GM23338 (cell line): ENCODE data around the gene SULF2. TPM values are rescaled to one million over a fixed set of nuclear protein-coding genes. Genes with fewer than 3 reads are reported as not detected.

Experiments
- ATAC-seq: fragments of 200-7000 bp; cut with Tn5 transposase; 3 replicates; pipeline ENCODE4 v1.9.1; 2020
- DNase-seq: peaks from one replicate; pipeline ENCODE4 v3.0.0-alpha.2; 2015; ENCODE audit warnings: low spot score
- H2AFZ ChIP-seq: fragments of 200-600 bp; sonication (generic); 2 replicates; pipeline ENCODE4 v1.8.0; 2016; ENCODE audit warnings: antibody characterized with exemption, mild to moderate bottlenecking, moderate library complexity
- H3F3A ChIP-seq: fragments of 200-600 bp; sonication (generic); replicated peaks from 2 replicates; pipeline ENCODE4 v1.8.0; 2017; ENCODE audit warnings: antibody characterized with exemption, mixed run types, low read depth
- H3K27ac ChIP-seq: fragments of 200-600 bp; sonication (generic); 2 replicates; pipeline ENCODE4 v1.6.1; 2016; ENCODE audit warnings: low read depth
- H3K27me3 ChIP-seq: fragments of 200-600 bp; sonication (generic); 2 replicates; pipeline ENCODE4 v1.8.0; 2016; ENCODE audit warnings: mild to moderate bottlenecking, mixed run types, moderate library complexity; ENCODE audit not compliant: insufficient read depth
- H3K36me3 ChIP-seq: fragments of 200-600 bp; sonication (generic); 2 replicates; pipeline ENCODE4 v1.8.0; 2016; ENCODE audit warnings: mild to moderate bottlenecking; ENCODE audit not compliant: insufficient read depth
- H3K4me1 ChIP-seq: fragments of 200-600 bp; sonication (generic); 2 replicates; pipeline ENCODE4 v1.8.0; 2016; ENCODE audit warnings: mild to moderate bottlenecking, moderate library complexity; ENCODE audit not compliant: insufficient read depth
- H3K4me2 ChIP-seq: fragments of 200-600 bp; sonication (generic); 2 replicates; pipeline ENCODE4 v1.7.1; 2017; ENCODE audit warnings: mixed run types
- H3K4me3 ChIP-seq: fragments of 200-600 bp; sonication (generic); 2 replicates; pipeline ENCODE4 v1.6.1; 2016; ENCODE audit warnings: mixed run types
- H3K79me2 ChIP-seq: fragments of 200-600 bp; sonication (generic); replicated peaks from 2 replicates; pipeline ENCODE4 v1.8.0; 2017; ENCODE audit warnings: mild to moderate bottlenecking; ENCODE audit not compliant: insufficient read depth
- H3K9me2 ChIP-seq: fragments of 200-600 bp; sonication (generic); 2 replicates; pipeline ENCODE4 v1.8.0; 2017; ENCODE audit not compliant: insufficient read depth
- H4K20me1 ChIP-seq: fragments of 200-600 bp; sonication (generic); replicated peaks from 2 replicates; pipeline ENCODE4 v1.8.0; 2017; ENCODE audit warnings: mild to moderate bottlenecking; ENCODE audit not compliant: insufficient read depth
- H3K27ac Mint-ChIP-seq: 2 replicates; pipeline ENCODE4 v1.8.0; 2020; ENCODE audit warnings: inconsistent platforms, mild to moderate bottlenecking, moderate library complexity, mixed read lengths
- H3K27me3 Mint-ChIP-seq: 3 replicates; pipeline ENCODE4 v1.8.0; 2022; ENCODE audit warnings: low read depth, mild to moderate bottlenecking, moderate library complexity, mixed read lengths, inconsistent platforms; ENCODE audit not compliant: insufficient read depth, poor library complexity
- H3K36me3 Mint-ChIP-seq: 3 replicates; pipeline ENCODE4 v1.8.0; 2021; ENCODE audit warnings: low read depth, mild to moderate bottlenecking, inconsistent platforms, moderate library complexity, mixed read lengths
- H3K4me1 Mint-ChIP-seq: 3 replicates; pipeline ENCODE4 v1.8.0; 2020; ENCODE audit warnings: mild to moderate bottlenecking, inconsistent platforms, mixed read lengths
- H3K4me3 Mint-ChIP-seq: 3 replicates; pipeline ENCODE4 v1.8.0; 2021; ENCODE audit warnings: moderate library complexity, mild to moderate bottlenecking, inconsistent platforms, mixed read lengths
- H3K9me3 Mint-ChIP-seq: 3 replicates; pipeline ENCODE4 v1.8.0; 2020; ENCODE audit warnings: moderate library complexity, mild to moderate bottlenecking, inconsistent platforms, mixed read lengths
- CREB1 ChIP-seq: fragments of 250-450 bp; sonication (Bioruptor Pico); IDR thresholded peaks from 2 replicates; pipeline ENCODE4 v1.5.0; 2020; ENCODE audit warnings: low read depth, mild to moderate bottlenecking, moderate library complexity
- ETS1 ChIP-seq: IDR thresholded peaks from 2 replicates; pipeline ENCODE4 v1.6.1; 2016; ENCODE audit warnings: antibody characterized with exemption
- EZH2 ChIP-seq: fragments of 200-600 bp; sonication (generic); IDR thresholded peaks from one replicate; pipeline ENCODE4 v1.8.0; 2017; ENCODE audit warnings: antibody characterized with exemption, mild to moderate bottlenecking, low read depth; ENCODE audit not compliant: unreplicated experiment
- EZH2phosphoT487 ChIP-seq: fragments of 200-600 bp; sonication (generic); IDR thresholded peaks from one replicate; pipeline ENCODE4 v1.8.1; 2018; ENCODE audit warnings: antibody characterized with exemption; ENCODE audit not compliant: unreplicated experiment
- JUNB ChIP-seq: IDR thresholded peaks from one replicate; pipeline ENCODE4 v1.6.1; 2016; ENCODE audit warnings: antibody characterized with exemption; ENCODE audit not compliant: unreplicated experiment
- NANOG ChIP-seq: IDR thresholded peaks from 2 replicates; pipeline ENCODE4 v1.6.1; 2016; ENCODE audit warnings: antibody characterized with exemption, borderline replicate concordance
- POLR2AphosphoS5 ChIP-seq: IDR thresholded peaks from 2 replicates; pipeline ENCODE4 v1.6.1; 2016; ENCODE audit warnings: antibody characterized with exemption, low read depth
- REST ChIP-seq: IDR thresholded peaks from one replicate; pipeline ENCODE4 v1.6.1; 2018; ENCODE audit warnings: antibody characterized with exemption; ENCODE audit not compliant: unreplicated experiment
- STAT1 ChIP-seq: IDR thresholded peaks from one replicate; pipeline ENCODE4 v1.6.1; 2016; ENCODE audit warnings: antibody characterized with exemption; ENCODE audit not compliant: unreplicated experiment
- ZNF114 ChIP-seq: fragments of 250-450 bp; sonication (Bioruptor Pico); IDR thresholded peaks from 2 replicates; pipeline ENCODE4 v1.5.0; 2020; ENCODE audit warnings: mild to moderate bottlenecking, moderate library complexity
- ZNF331 ChIP-seq: fragments of 250-450 bp; sonication (Bioruptor Pico); IDR thresholded peaks from 2 replicates; pipeline ENCODE4 v1.5.0; 2020; ENCODE audit warnings: low read depth, mild to moderate bottlenecking, moderate library complexity
- ZNF462 ChIP-seq: fragments of 250-450 bp; sonication (Bioruptor Pico); IDR thresholded peaks from 2 replicates; pipeline ENCODE4 v1.5.0; 2020; ENCODE audit warnings: mild to moderate bottlenecking, moderate library complexity
- polyA plus RNA-seq: library from polyadenylated mRNA; unstranded; fragments of >200 nt; fragmentation: Nextera tagmentation; extraction: Ambion mirVana; gene quantifications from 2 replicates; pipeline ENCODE4 v1.2.1, GENCODE V29; 2016
- total RNA-seq: library from RNA; depleted of rRNA; stranded (reverse); fragments of >200 nt; shearing (Covaris generic); gene quantifications from 2 replicates; pipeline ENCODE4 v1.2.3, GENCODE V29; 2014
- TF ChIP-seq, protein P1 (sequence below), 2 experiments: fragments of 200-600 bp in 1 of 2; sonication (generic) in 1 of 2; conservative IDR thresholded peaks; 2 replicates each; pipeline versions ENCODE4 v1.5.1 to v1.6.1; 2016 to 2017; ENCODE audit warnings: antibody characterized with exemption in 2 of 2, low read depth in 2 of 2, mild to moderate bottlenecking in 2 of 2, moderate library complexity in 1 of 2

The SULF2 gene
- total and polyA plus RNA-seq, 2 experiments from 2014 or later: 9.5 to 20.7 TPM

GRCh38 chr20:47799116-47799715, 13.9 kb upstream of the SULF2 start:
- ATAC-seq (no peak), DNase-seq (no peak)
- no peaks in the 10 kb centered on the region for H3K4me1 ChIP-seq
- Mint-ChIP-seq H3K36me3 (no peaks in the 10 kb centered on the region), H3K4me1 (peaks cover 6% of the 10 kb centered on the region; the same call in 2 of the 3 replicates), H3K4me3 (no peak overlapping the region), H3K27ac (no peak overlapping the region), H3K9me3 (no peaks in the 10 kb centered on the region; the same call in 2 of the 3 replicates), H3K27me3 (peaks cover 9% of the 10 kb centered on the region)
- no peak overlapping the region for H3K4me3 ChIP-seq
- H3K36me3 ChIP-seq: no peaks in the 10 kb centered on the region
- H4K20me1 ChIP-seq: no peaks in the 10 kb centered on the region
- TF ChIP-seq STAT1 (no peak), NANOG (no peak), REST (no peak), ETS1 (no peak), ZNF114 (CRISPR knock-in tag) (no peak), JUNB (no peak), EZH2 (no peak), EZH2phosphoT487 (no peak), CREB1 (CRISPR knock-in tag) (no peak), POLR2AphosphoS5 (no peak), ZNF462 (CRISPR knock-in tag) (no peak), ZNF331 (CRISPR knock-in tag) (no peak)
- TF ChIP-seq, protein P1, sequence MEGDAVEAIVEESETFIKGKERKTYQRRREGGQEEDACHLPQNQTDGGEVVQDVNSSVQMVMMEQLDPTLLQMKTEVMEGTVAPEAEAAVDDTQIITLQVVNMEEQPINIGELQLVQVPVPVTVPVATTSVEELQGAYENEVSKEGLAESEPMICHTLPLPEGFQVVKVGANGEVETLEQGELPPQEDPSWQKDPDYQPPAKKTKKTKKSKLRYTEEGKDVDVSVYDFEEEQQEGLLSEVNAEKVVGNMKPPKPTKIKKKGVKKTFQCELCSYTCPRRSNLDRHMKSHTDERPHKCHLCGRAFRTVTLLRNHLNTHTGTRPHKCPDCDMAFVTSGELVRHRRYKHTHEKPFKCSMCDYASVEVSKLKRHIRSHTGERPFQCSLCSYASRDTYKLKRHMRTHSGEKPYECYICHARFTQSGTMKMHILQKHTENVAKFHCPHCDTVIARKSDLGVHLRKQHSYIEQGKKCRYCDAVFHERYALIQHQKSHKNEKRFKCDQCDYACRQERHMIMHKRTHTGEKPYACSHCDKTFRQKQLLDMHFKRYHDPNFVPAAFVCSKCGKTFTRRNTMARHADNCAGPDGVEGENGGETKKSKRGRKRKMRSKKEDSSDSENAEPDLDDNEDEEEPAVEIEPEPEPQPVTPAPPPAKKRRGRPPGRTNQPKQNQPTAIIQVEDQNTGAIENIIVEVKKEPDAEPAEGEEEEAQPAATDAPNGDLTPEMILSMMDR (conservative IDR thresholded peaks at IDR 0.05; ENCODE audit: low read depth in 2 of 2): no peak
- H3K79me2 ChIP-seq: no peaks in the 10 kb centered on the region
- H3F3A ChIP-seq: no peaks in the 10 kb centered on the region
- no peaks in the 10 kb centered on the region for H3K9me2 ChIP-seq
- no peak overlapping the region for H3K4me2 ChIP-seq
- no peak overlapping the region for H3K27ac ChIP-seq
- no peaks in the 10 kb centered on the region for H3K27me3 ChIP-seq
- H2AFZ ChIP-seq: no peak overlapping the region
